GM15510 (cell line): ENCODE data around the gene IQCH.

ENCODE experiments used
- POLR2A ChIP-seq: IDR thresholded peaks from 3 replicates; pipeline ENCODE4 v1.6.1; 2011; ENCODE audit warnings: borderline replicate concordance; ENCODE audit not compliant: insufficient read length; ENCODE audit errors: extremely low read depth

IQCH gene

DNA sequence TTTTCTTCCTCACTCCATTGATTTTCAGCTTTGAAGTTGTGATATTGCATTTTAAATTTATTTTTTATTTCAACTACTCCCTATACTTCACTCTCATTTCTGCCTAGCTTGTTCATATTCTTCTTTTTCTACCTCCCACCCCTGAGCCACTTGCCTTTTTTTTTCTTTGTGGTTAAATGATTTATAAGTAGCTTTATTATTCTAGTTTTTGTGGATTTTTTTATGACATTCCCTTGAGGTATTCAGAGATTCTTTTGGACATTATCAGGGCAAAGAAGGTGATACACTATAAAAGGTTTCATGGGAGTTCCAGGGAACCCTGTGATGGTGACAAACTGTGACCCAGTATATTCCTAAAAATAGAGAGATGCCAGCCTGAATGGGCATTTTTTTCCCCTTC is 269.6 kb downstream of the IQCH start:
- no peak for TF ChIP-seq POLR2A

DNA sequence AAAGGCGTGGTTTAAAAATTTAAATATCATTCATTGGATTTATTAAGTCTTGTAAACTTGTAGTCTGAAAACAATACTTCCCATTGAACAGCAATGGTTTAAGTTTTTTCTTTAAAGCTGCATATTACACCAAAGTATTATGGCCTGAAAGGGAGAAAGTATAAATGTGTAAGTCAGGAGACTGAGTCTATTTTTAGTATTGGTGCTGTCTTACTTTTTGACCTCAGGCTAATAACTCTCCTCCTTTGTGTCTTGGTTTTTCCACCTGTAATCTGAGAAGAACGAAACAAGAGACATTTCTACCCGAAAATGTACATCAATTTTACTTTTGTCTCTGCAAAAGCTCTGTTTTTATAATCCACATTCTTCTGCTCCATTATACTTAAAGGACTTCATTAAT is 273.9 kb downstream of the IQCH start:
- TF ChIP-seq POLR2A = no peak

DNA sequence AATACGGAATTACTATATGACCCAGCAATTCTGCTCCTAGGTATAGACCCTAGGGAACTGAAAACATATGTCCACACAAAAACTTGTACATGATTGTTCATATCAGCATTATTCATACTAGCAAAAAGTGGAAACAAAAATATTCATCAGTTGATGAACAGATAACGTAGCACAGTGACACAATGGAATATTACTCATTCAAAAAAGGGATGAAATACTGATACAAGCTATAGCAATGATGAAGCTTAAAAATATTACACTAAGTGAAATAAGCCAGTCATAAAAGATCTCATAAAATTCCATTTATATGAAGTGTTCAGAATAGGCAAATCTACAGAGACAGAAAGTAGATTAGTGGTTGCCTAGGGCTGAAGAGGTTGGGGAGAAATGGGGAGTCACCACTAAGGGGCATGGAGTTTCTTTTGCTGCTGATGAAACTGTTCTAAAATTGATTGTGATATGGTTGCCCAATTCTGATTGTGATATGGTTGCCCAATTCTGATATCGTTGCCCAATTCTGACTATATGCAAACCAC is 276.9 kb downstream of the IQCH start:
- no peak for TF ChIP-seq POLR2A

GRCh38 chr15:67533873-67534272 is 279.3 kb downstream of the IQCH start:
- no peak for TF ChIP-seq POLR2A

GRCh38 chr15:67534360-67534759 is 279.8 kb downstream of the IQCH start:
- TF ChIP-seq POLR2A = no peak

DNA sequence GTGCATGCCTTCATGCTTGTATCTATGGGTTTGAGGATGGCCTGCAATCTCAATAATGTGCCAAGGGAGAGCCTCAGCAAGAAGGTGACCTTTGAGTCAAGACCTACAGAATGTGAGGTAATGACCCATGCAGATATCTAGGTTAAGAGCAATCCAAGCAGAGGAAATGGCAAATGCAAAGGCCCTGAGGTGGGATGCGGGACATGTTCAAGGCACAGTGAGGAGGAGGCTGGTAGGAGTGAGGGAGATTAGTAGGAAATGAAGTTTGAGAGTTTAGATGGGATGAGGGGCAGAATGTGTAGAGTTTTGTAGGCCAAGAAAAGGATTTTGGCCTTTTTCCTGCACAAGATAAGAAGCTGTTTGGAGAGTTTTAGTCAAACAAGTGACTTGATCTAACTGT is 283.2 kb downstream of the IQCH start:
- TF ChIP-seq POLR2A = no peak

DNA sequence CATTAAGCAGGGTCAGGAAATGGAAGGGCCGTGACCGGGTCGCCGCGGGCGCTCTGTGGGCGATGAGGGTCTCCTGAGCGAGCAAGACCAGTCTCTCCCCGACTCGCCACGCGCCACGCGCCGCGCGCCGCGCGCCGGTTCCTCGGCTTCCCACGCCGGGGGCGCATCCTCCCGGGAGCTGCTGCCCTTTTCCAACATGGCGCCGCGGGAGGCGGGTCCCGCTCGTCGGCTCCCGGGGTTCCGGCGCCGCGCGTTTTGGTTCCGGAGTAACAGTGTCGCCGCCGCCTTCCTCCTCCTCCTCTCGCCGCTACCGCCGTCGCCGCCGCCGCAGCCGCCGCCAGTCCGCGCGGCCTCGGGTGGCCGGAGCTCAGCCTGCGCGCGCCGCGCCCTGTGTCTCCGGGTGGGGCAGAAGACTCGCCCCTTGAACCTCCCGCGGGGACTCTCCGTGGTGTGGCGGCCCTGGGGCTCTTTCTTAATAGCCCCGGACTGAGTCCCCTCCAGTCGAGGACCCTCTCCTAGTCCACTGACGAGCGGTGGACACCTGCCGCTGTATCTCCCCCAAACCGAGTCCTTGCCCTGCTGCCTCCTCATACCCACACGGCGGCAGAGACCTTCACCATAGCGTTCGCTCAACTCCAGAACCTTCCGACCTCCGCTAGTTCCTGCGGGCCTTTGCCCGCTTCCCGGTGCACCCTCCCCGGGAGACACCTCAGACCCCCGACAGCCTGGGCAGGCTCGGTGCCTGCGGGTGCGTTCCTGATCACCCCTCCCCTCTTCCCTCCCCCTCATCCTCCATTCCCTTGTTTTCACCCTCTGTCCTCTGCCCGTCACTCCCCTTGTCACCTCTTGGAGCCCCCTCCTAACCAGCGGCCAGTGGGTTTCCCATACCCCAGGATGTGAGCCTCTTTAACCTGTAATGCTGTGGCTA is 288.1 kb downstream of the IQCH start, which contains the start of gene MAP2K5:
TSS of gene MAP2K5 (plus strand) at position 284 of the 928 bp plus-strand sequence. CDS start at position 917, 633 bp downstream.
- peak; percentile 81 for TF ChIP-seq POLR2A

DNA sequence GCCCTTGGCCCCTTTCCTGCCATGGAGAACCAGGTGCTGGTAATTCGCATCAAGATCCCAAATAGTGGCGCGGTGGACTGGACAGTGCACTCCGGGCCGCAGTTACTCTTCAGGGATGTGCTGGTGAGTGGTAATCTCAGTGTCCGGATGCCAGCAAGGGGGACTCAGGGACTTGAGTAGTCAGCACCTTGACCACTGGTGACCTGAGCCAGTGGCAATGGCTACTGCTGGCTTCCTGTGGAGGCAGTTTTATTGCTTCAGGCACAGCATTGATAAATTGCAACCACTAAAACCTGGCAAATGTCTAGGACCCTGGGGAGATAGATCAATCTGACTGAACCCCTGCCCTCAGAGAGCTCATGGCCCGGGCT is 288.7 kb downstream of the IQCH start:
- TF ChIP-seq POLR2A = no peak

GRCh38 chr15:67544475-67544874 is 289.9 kb downstream of the IQCH start:
- no peak for TF ChIP-seq POLR2A

DNA sequence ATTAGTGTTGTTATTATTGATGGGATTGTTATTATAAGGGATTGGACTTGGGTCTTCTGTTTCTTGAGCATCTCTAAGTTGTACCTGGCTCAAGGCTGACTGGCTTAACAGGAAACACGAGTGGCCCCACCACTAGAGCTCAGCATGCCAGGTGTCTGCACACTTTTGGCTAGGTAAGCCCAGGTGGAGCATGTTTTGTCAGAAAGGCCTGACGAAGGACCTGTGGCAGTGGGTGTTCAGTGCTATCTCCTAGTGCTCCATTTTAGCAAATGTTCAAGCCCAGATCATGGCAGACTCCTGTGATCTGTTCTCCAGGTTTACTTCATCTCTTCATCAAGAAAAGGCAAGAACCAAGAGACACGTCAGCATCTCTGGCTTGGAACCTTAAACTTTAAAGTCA is 291.3 kb downstream of the IQCH start:
- no peak for TF ChIP-seq POLR2A

DNA sequence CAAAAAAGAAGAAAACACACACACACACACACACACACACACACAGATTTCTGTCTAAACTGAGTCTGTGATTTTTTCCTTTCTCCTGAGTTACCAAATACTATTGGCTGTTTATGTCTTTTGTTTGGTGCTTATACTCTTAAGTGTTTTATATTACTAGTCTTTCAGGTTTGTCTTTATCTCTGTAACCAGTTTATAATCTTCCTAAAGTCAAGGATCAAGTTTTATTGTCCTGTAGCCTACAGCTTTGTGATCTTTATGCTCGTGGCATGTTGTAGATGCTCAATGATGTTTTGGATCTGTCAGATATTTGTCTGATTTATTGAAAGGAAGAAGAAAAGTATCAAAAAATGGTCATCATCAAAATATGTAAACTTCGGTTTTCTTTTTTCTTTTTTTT is 292.5 kb downstream of the IQCH start:
- no peak for TF ChIP-seq POLR2A

GRCh38 chr15:67547836-67548235 is 293.2 kb downstream of the IQCH start:
- no peak for TF ChIP-seq POLR2A

DNA sequence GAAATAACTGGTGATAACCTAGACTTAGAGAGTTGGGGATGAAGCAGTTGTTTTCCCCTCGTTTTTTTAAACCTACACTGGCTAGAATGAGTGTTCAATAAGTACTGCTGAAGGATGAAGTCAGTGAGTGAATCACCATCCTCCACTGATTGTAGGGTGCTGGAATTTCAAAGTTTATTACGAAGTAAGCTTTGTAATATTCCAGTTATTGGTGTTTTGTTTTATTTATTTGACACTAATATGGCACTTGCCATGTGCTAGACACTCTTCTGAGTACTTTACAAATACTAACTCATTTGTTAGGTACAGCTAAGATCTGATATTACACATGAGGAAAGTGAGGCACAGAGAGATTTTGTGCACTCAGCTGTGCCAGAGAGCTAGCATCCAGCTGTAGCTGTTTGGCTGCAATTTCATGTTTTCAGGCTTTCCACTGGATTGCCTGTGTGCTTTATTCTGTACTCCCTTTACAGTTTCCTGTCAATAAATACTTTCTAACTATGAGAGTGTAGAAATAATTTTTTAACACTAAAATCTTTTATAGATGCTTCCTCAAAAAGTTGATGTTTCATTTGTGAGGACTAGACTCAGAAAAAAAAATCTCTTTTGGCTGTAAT is 293.8 kb downstream of the IQCH start:
- no peak for TF ChIP-seq POLR2A

- no peak for TF ChIP-seq POLR2A
Measured at GRCh38 chr15:67548862-67549651, 294.5 kb downstream of the IQCH start.

DNA sequence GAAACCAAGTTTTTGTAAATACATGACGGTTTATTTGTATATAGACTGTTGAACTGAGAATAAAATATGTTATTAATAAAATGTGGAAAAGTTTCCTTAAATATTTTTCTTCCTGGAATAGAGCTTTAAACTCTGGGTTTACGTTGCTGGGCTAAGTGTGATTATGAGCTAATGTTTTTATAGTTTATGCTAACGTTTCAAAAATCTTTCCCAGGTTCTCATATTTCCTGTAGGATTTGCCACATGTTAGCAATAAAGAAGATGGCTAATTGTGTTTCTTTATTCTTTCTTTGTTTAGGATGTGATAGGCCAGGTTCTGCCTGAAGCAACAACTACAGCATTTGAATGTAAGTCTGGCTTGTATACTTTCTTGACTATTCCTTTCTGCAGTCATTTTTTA is 295.1 kb downstream of the IQCH start:
- TF ChIP-seq POLR2A = no peak

GRCh38 chr15:67550522-67550921 is 295.9 kb downstream of the IQCH start:
- no peak for TF ChIP-seq POLR2A

- TF ChIP-seq POLR2A = no peak
Measured at GRCh38 chr15:67551207-67551743, 296.7 kb downstream of the IQCH start.
